Measurements from ENCODE around the gene PROK2. TPM values are rescaled to one million over a fixed set of nuclear protein-coding genes. Genes with fewer than 3 reads are reported as not detected.

Gene PROK2
- total and polyA plus RNA-seq, 8 donors: 0.09 to 0.46 (median 0.34) TPM; not detected in 4

DNA sequence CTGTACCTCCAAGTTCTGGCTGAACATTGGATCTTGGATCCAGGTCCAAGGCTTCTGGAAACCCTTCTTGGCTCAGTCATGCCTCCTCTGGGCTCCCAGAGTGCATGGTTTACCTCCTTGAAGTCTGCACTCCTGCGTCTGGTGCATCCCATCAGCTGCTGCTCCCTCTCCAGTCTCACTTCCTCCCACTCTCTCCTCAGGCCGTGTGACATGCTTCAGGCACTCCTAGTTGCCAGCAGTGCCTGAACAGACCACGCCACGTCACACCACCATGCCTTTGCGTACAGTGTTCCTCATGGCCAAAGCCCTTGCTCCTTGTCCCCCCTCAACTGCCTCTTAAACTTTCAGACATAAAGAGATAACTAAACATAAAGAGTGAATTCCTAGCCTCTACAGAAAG is 25.5 kb downstream of the PROK2 start:
- WGBS, 2 donors: 77 to 80% methylated on average over 5 of the region's 5 CpGs
- no peaks in the 10 kb centered on the region for H3K27me3 ChIP-seq
- H3K4me1 ChIP-seq: no peaks in the 10 kb centered on the region
- DNase-seq: no peak
- no peak overlapping the region for H3K27ac ChIP-seq
- FAIRE-seq: no peak
- no peaks in the 10 kb centered on the region for H3K36me3 ChIP-seq
- H3K9me3 ChIP-seq: no peaks in the 10 kb centered on the region
- intact Hi-C loops (cut with DNase I): no loop called here
- no peak for ATAC-seq
- no peak overlapping the region for H3K4me3 ChIP-seq
- TF ChIP-seq, protein P1, sequence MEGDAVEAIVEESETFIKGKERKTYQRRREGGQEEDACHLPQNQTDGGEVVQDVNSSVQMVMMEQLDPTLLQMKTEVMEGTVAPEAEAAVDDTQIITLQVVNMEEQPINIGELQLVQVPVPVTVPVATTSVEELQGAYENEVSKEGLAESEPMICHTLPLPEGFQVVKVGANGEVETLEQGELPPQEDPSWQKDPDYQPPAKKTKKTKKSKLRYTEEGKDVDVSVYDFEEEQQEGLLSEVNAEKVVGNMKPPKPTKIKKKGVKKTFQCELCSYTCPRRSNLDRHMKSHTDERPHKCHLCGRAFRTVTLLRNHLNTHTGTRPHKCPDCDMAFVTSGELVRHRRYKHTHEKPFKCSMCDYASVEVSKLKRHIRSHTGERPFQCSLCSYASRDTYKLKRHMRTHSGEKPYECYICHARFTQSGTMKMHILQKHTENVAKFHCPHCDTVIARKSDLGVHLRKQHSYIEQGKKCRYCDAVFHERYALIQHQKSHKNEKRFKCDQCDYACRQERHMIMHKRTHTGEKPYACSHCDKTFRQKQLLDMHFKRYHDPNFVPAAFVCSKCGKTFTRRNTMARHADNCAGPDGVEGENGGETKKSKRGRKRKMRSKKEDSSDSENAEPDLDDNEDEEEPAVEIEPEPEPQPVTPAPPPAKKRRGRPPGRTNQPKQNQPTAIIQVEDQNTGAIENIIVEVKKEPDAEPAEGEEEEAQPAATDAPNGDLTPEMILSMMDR (IDR thresholded peaks at IDR 0.05): no peak

GRCh38 chr3:71758091-71758490 is 26.9 kb downstream of the PROK2 start:
- Histone ChIP-seq H3K27ac (no peak overlapping the region), H3K27me3 (no peaks in the 10 kb centered on the region), H3K4me3 (no peak overlapping the region), H3K9me3 (no peaks in the 10 kb centered on the region), H3K4me1 (no peaks in the 10 kb centered on the region), H3K36me3 (no peaks in the 10 kb centered on the region)
- intact Hi-C loops (cut with DNase I): no loop called here
- no peak for FAIRE-seq
- DNase-seq: no peak
- no peak for ATAC-seq
- 86 to 93% methylated on average over 2 of the region's 2 CpGs for WGBS, 2 donors
- TF ChIP-seq, protein P1 (IDR thresholded peaks at IDR 0.05): no peak

DNA sequence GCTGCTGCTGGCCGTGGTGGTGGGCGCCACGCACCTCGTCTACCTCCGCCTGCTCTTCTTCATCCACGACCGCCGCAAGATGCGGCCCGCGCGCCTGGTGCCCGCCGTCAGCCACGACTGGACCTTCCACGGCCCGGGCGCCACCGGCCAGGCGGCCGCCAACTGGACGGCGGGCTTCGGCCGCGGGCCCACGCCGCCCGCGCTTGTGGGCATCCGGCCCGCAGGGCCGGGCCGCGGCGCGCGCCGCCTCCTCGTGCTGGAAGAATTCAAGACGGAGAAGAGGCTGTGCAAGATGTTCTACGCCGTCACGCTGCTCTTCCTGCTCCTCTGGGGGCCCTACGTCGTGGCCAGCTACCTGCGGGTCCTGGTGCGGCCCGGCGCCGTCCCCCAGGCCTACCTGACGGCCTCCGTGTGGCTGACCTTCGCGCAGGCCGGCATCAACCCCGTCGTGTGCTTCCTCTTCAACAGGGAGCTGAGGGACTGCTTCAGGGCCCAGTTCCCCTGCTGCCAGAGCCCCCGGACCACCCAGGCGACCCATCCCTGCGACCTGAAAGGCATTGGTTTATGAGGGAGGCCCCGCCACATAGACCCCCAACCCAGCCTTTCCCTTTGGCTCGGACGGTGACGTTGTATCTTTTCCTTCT is 30.2 kb downstream of the PROK2 start:
- TF ChIP-seq, protein P1 (IDR thresholded peaks at IDR 0.05): no peak
- no peaks in the 10 kb centered on the region for H3K9me3 ChIP-seq
- H3K27ac ChIP-seq: no peak overlapping the region
- DNase-seq (peak in 1 of 6 donors; percentile 69), FAIRE-seq (no peak), ATAC-seq (no peak)
- no peaks in the 10 kb centered on the region for H3K27me3 ChIP-seq
- no peaks in the 10 kb centered on the region for H3K4me1 ChIP-seq
- 34 to 35% methylated on average over 39 to 65 of the region's 65 CpGs for WGBS, 2 donors
- H3K36me3 ChIP-seq: no peaks in the 10 kb centered on the region
- peak overlapping the region in 3 of 4 donors; percentile 29 to 47 (median 46) for H3K4me3 ChIP-seq
- intact Hi-C loops (cut with DNase I): no loop called here

DNA sequence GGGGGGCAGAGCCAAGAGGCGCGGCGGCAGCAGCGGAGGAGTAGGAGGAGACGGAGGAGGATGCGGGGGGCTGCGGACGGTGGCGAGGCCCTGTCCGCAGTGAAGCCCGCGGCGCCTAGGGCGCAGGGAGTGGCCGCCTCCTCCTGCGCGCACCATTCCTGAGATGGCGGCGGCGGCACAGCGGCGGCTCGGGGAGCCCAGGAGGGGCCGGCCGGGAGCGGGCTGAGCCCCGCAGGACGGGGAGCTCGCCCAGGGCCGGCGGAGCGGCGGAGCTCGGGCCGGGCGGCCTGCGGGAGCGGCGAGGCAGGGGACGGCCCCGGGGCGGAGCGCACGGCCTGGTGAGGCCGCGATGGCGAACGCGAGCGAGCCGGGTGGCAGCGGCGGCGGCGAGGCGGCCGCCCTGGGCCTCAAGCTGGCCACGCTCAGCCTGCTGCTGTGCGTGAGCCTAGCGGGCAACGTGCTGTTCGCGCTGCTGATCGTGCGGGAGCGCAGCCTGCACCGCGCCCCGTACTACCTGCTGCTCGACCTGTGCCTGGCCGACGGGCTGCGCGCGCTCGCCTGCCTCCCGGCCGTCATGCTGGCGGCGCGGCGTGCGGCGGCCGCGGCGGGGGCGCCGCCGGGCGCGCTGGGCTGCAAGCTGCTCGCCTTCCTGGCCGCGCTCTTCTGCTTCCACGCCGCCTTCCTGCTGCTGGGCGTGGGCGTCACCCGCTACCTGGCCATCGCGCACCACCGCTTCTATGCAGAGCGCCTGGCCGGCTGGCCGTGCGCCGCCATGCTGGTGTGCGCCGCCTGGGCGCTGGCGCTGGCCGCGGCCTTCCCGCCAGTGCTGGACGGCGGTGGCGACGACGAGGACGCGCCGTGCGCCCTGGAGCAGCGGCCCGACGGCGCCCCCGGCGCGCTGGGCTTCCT is 31.0 kb downstream of the PROK2 start, which contains the start of gene GPR27:
Gene GPR27, plus strand, starts transcription at position 155 of the 909 bp plus-strand sequence. Its CDS starts 195 bp downstream, at position 350.
- peak; percentile 73 to 84 (median 82) for ATAC-seq
- H3K4me1 ChIP-seq: no peaks in the 10 kb centered on the region
- no peaks in the 10 kb centered on the region for H3K36me3 ChIP-seq
- intact Hi-C loops (cut with DNase I): no loop called here
- H3K27me3 ChIP-seq: no peaks in the 10 kb centered on the region
- FAIRE-seq: no peak
- peak within 1 kb of the TSS; percentile 20 to 47 (median 38) for H3K4me3 ChIP-seq
- no peaks in the 10 kb centered on the region for H3K9me3 ChIP-seq
- H3K27ac ChIP-seq: no peak within 1 kb of the TSS
- 1% methylated on average over 54 to 131 of the region's 131 CpGs for WGBS, 2 donors
- DNase-seq: peak in 5 of 6 donors; percentile 16 to 76 (median 48)
- TF ChIP-seq, protein P1 (IDR thresholded peaks at IDR 0.05): no peak
